NCI-H1417 treated with DMSO at 0.1 percent for 48 hours (cell line): ENCODE measurements around the gene C5orf34.
"Not testable (repeated sequence)": the region's sequence is repeated elsewhere in the genome, so short reads cannot be mapped to it uniquely, and the experiment has no call there.

Experiments
- DNase-seq: peaks from one replicate; lab custom pipeline; 2025; lab: John Stamatoyannopoulos, UW

C5orf34 gene

DNA sequence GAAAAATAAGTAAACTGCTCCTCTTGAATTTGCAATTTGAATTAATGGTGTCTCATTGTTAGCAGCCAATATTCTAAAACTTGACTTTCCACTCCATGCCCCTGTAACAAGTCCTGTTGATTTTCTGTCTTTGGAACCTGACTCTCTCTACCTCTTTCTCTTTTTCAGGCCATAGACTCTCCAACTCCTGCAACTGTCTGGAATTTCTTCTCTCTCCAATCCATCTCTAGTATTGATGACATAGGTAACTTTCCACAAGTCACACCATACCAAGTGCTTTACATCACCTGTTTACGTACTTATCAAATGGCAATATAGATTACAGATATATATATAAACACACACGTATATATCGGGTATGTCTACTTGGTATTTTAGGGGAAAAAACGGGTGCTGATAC lies 923 bp downstream of the C5orf34 start:
- no peak for DNase-seq

DNA sequence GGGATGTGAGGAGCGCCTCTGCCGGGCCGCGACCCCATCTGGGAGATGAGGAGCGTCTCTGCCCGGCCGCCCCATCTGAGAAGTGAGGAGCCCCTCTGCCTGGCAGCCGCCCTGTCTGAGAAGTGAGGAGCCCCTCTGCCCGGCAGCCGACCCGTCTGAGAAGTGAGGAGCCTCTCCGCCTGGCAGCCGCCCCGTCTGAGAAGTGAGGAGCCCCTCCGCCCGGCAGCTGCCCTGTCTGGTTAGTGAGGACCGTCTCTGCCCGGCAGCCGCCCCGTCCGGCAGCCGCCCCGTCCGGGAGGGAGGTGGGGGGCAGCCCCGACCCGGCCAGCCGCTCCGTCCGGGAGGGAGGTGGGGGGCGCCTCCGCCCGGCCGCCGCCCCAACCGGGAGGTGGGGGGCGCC lies 3.9 kb downstream of the C5orf34 start:
- DNase-seq, result not testable (repeated sequence)

DNA sequence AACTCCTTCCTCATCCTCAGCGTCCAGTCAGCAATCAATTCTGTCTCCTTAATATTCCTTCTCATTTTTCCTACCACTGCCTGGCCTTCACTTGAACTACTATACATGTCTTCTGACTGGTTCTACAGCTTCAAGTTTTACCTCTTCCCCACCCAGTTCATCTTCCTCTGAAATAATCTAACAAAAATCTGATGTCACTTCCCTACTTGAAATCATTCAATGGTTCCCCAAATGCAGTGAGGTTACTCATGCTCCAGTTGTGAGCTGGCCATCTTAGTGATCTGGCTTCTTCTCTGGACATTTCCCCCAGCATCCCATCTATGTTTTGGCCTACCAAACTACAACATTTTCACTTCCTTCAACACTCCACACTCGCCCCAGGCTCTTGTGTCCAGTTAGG lies 16.4 kb downstream of the C5orf34 start:
- no peak for DNase-seq

DNA sequence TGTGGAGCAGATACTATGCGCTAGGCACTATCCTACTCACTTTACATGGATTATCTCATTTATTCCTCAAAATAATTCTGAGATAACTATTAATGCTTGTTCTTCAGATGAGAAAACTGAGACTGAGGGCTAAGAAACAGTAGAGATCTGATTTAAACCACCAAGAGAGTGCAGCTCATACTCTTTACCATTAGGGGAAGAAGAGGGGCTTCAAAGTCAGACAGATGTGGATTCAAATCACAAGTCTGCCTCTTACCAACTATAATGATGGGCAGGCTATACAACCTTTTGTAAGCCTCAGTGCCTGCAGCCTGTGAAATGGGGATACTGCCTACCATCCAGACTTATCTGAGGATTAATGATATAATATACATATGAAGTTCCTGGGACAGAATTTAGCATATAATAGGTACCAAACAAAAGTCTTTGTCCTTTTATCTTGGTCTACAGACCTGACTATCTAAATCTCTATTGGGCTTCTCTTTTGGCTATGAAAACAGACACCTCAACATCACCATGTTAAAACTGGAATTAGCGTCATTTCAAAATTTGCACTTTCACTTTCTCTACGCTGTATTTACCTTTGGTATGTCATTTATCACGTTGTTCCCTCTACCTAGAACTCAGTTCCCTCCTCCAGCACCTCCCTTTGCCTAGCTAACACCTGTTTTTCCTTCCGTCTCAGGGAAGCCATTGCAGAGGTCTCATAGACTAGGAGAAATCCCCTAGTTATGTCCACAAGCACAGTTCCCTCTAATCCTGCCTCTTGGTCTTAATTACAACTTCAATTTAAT lies 17.4 kb downstream of the C5orf34 start:
- no peak for DNase-seq

DNA sequence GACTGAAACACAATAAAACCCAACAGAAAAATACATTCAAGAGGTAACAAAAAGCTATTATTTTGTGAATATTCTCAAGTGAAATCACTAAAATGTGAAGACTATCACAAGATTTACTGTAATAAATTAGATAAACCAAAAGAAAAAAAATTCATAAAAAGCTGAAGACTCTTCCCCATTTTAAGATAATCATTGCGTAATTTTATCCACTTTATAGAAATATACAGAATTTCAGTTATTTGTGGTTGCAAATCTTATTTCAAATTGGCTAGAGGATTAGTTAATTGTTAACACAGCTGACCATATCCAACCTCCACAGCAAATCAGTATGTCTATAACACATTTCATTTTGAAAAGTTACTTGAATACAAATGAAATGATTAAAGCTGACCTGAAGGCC lies 23.6 kb downstream of the C5orf34 start:
- DNase-seq, result no peak

DNA sequence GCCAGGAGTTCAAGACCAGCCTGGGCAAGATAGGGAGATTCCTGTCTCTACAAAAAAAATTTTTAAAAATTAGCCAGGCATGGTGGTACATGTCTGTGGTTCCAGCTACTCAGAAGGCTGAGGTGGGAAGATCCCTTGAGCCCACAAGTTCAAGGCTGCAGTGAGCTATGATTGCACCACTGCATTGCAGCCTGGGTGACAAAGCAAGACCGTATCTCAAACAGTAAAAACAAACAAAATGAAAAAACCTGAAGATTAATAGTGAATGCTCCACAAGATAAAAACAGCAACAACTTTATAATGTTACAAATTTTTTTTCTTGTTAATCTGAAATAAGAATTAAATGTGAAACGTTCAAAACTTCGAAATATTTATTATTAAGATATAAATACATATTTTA lies 28.6 kb downstream of the C5orf34 start:
- DNase-seq, result no peak

DNA sequence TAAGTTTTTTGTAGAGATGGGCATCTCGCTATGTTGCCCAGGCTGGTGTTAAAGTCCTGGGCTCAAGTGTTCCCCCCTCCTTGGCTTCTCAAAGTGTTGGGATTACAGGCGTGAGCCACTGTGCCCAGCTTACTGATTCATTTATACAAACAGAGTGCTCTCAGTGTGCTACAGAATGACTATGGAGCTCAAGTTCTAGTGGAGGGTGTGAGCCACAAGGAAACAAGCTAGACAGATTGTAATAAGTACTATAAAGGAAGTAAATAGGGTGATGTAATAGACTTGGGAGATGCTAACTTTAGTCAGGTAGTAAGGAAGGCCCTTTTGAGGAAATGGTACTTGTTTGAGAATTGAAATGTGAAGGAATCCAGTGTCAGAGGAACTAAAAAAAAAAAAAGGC lies 29.5 kb downstream of the C5orf34 start:
- no peak for DNase-seq

DNA sequence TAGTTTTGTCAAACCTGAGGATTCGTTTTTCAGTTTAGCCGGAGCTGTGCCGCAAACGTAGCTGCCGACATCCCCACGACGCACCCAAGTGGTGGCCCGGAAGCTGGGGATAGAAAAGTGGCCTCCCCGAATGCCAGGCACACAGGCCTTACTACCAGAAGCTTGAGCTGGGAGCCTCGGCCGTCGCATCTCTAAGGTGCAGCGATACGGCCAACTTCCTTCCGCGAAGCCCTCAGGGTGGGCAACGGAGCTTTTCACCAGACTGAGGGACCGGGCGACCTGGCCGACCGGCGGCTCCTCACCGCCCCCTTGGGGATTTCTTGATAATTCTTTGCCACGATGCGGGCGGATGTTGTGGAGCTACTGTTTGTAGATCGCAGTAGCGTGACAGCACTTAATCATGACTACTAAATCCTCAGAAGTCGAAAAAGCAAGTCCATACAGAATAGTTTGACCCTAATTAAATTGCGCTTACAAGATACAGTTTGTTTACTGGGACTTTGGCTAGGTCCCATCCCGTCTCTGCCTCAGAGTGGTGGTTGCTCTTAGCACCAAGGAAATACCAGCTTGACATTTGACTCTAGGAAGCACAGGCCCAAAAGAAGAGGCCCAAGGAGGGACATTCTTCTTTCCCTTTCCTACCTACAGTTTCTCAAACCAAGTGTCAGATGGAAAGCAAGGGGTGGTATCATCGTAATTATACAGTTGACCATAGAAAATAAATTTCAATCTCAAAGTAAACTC lies 30.7 kb downstream of the C5orf34 start:
- peak; percentile 35 for DNase-seq

DNA sequence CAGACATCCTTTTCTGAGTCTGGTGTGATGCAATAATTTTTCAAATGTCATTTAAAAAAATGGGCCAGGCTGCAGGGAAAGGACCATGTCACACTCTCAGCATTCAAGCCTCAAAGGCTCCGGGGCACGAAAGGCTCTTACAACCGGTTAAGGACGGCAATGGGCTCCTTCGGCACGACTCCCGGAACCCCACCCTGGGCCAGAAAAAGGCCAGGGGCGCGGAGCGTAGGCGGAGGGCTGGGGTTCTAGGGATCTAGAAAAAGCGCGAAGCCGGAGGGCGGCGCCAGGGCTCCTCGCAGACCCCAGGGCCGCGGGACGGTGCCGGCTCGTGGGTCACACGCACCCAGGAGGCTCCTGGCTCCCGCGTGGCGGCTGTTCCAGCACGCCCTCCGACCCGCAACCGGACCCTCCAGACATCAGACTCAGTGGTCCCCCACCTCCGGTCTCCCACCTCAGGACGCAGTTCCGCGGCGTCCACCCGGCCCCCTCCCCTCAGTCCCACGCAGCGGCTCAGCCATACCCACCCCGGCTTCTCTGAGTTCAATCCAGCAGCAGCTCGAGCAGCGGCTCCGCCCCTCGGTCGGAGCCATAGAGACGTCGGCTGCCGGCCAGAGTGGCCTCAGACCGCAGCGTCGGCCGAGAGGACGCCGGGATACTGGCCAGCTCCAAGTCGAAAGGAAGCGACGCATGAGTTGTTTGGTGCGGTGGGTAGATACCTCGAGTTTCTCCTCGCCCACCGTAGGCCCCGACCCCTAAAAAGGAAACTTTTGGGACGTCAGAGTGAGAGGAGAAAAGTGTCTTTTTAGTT lies 31.4 kb downstream of the C5orf34 start, which contains the start of gene TMEM267:
Gene TMEM267 (minus strand): TSS at position 568 of the 808 bp plus-strand sequence. CDS start 29,896 bp downstream, outside the sequence.
- DNase-seq, result peak; percentile 13

DNA sequence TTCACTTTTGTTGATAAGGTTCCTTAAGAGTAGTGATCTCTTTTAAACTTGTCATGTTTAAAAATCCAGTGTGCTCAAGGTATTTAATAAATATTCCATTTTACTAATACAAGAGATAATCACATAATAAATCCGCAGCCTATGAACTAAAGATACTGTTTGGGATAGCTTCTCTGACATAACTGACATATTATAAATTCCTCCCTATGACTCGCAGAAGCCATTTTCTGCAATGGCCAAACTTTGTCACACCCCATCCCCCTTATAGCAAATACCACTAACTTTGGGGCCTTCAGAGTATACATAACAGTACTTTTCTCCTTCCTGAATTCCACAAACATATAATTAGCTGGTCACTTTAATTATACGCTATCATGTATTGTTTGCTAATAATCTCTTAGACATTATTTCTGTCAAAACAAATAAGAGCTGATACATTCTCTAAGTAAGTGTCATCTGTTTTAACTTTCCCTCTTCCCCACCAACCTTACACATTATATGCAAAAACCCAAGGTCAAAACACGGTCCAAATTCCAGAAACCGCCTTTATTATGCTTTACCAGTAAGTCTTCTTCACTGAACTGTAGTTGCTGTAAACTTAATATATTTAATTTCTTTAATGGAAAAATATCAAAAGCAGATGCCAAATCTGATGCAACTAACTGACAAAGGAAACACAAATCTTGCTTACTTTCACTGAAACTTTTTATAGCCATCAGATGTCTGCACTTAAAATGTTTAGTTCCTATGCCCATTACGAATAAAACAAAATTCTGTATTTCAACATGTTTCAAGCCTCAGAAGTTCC lies 32.3 kb downstream of the C5orf34 start:
- no peak for DNase-seq

DNA sequence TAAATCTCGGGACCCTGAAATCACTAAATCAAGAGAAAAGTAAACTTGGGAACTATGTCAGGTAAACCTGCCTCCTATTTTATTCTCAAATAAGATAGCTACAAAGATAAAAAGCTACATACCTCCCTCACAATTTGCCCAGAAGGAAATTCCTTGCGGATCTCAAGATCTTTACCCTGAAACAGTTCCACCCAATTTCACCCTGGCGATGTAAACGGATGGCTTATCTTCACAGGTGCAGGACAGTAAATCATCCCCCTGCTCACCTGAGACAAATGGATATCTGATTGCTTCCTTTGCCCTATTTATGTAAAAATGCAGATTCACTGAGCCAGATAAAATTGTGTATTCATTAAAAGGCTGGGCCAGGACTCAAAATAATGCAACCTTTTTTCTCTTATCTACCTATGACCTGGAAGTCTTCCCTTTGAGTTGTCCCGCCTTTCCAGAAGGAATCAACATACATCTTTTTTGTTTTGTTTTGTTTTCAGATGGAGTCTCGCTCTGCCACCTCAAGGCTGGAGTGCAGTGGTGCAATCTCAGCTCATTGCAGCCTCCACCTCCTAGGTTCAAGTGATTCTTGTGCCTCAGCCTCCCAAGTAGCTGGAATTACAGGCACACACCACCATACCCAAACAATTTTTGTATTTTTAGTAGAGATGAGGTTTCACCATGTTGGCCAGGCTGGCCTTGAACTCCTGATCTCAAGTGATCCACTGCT lies 45.1 kb downstream of the C5orf34 start:
- DNase-seq, result no peak

DNA sequence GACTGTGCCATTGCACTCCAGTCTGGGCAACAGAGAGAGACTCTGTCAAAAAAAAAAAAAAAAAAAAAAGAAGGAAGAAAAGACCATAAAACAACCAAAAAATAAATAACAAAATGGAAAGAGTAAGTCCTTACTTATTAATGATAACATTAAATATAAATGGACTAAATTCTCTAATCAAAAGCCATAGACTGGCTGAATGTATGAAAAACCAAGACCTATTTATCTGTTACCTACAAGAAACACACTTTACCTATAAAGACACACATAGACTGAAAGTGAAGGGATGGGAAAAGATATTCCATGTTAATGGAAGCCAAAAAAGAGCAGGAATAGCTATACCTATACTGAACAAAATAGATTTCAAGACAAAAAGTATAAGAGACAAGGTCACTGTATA lies 47.8 kb downstream of the C5orf34 start:
- DNase-seq, result no peak

DNA sequence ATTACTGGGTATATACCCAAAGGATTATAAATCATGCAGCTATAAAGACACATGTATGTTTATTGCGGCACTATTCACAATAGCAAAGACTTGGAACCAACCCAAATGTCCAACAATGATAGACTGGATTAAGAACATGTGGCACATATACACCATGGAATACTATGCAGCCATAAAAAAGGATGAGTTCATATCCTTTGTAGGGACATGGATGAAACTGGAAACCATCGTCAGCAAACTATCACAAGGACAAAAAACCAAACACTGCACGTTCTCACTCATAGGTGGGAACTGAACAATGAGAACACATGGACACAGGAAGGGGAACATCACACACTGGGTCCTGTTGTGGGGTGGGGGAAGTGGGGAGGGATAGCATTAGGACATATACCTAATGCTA lies 49.5 kb downstream of the C5orf34 start:
- DNase-seq, result not testable (repeated sequence)

DNA sequence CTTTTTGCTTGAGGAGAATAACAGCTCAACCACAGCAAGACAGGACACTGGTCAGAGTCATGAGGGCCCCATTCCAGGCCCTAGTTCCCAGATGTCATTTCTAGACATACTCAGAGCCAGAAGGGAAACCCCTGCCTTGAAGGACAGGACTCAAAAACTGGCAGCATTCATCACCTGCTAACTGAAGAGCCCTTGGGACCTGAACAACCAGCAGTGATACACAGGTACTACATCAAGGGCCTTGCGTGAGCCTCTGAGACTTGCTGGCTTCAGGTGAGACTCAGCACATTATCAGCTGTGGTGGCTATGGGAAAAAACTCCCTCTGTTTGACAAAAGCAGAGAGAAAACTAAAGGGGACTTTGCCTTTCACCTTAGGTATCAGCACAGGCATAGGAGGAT lies 53.9 kb downstream of the C5orf34 start:
- DNase-seq, result no peak

DNA sequence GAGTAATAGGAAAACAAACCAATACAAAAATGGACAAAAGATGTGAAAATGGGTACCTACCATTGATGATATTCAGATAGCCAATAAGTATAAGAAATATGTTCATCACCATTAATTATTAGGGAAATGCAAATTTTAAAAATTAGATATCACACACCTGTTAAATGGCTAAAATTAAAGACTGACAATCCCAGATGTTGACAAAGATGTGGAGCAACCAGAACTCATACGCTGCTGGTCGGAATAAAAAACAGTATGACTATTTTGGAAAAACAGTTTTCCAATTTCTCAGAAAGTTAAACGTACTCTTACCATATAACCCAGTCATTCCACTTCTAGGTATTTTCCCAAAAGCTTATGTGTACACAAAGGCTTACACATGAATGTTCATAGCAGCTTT lies 58.4 kb downstream of the C5orf34 start:
- DNase-seq, result no peak

DNA sequence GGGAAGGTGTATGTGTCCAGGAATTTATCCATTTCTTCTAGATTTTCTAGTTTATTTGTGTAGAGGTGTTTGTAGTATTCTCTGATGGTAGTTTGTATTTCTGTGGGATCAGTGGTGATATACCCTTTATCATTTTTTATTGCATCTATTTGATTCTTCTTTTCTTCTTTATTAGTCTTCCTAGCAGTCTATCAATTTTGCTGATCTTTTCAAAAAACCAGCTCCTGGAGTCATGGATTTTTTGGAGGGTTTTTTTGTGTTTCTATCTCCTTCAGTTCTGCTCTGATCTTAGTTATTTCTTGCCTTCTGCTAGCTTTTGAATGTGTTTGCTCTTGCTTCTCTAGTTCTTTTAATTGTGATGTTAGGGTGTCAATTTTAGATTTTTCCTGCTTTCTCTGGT lies 73.4 kb downstream of the C5orf34 start:
- not testable (repeated sequence) for DNase-seq

DNA sequence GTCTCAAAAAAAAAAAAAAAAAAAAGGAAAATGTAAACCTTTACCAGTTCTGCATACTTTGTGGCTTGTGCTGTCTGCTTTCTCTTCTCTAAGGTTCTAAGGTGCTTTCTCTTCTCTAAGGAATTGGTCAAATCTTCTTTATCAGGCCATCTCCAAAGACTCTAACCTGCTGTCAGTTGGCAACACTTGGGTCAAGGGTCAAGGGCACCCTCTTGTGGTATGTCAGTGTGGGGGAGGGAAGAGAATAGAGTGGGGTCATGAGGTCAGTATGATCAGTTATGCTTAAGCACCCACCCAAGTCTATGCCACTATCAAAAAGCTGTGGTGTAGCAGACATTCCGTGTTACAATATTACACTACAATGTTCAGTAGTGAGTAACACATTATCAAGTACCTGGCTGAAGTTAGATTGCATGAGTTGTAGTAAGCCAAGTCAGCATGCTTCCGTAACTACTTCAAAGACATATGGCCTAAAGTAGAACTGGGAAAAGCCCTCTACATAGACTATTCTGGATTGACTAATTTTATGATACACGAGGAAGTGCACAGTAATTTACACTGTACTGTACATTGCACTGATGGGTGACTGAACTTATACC lies 77.8 kb downstream of the C5orf34 start:
- DNase-seq, result no peak
